AG09319 (cell line): ENCODE data around the gene PHB1.

Experiments used
- DNase-seq: peaks from one replicate; pipeline ENCODE4 v3.0.0-alpha.2; 2010; ENCODE audit warnings: low read depth; ENCODE audit errors: extremely low read depth
- TF ChIP-seq, protein P1 (sequence below): IDR thresholded peaks from 2 replicates; pipeline ENCODE4 v1.5.1; 2011; ENCODE audit warnings: low read depth, mild to moderate bottlenecking, inconsistent platforms, low read length, moderate library complexity

The PHB1 gene

DNA sequence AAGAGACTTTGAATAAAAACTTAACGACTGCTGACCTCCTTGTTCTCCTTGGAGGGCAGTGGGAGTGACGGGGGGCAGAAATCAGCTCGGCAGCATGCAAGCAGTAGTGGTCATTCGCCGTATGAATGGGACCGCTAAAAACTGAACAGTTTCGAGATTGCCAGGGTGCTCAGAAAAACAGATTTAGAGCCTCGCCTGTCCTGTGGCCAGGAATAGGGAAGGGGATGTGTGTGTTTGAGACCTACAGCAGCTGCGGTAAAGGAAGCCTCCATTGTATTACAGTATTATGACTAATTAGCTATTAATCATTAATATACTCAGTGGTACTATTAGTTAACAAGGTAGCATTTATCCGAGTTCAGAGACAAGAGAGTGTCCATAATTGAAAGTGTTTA lies 52.0 kb downstream of the PHB1 start:
- TF ChIP-seq, protein P1, sequence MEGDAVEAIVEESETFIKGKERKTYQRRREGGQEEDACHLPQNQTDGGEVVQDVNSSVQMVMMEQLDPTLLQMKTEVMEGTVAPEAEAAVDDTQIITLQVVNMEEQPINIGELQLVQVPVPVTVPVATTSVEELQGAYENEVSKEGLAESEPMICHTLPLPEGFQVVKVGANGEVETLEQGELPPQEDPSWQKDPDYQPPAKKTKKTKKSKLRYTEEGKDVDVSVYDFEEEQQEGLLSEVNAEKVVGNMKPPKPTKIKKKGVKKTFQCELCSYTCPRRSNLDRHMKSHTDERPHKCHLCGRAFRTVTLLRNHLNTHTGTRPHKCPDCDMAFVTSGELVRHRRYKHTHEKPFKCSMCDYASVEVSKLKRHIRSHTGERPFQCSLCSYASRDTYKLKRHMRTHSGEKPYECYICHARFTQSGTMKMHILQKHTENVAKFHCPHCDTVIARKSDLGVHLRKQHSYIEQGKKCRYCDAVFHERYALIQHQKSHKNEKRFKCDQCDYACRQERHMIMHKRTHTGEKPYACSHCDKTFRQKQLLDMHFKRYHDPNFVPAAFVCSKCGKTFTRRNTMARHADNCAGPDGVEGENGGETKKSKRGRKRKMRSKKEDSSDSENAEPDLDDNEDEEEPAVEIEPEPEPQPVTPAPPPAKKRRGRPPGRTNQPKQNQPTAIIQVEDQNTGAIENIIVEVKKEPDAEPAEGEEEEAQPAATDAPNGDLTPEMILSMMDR: no peak
- DNase-seq: no peak

GRCh38 chr17:49361902-49362722 lies 52.6 kb downstream of the PHB1 start, which contains the start of gene ZNF652:
Gene ZNF652, minus strand, starts transcription at chr17:49362250. Its CDS starts 44,525 bp downstream, at chr17:49317725.
- TF ChIP-seq, protein P1: no peak
- DNase-seq: peak; percentile 59

DNA sequence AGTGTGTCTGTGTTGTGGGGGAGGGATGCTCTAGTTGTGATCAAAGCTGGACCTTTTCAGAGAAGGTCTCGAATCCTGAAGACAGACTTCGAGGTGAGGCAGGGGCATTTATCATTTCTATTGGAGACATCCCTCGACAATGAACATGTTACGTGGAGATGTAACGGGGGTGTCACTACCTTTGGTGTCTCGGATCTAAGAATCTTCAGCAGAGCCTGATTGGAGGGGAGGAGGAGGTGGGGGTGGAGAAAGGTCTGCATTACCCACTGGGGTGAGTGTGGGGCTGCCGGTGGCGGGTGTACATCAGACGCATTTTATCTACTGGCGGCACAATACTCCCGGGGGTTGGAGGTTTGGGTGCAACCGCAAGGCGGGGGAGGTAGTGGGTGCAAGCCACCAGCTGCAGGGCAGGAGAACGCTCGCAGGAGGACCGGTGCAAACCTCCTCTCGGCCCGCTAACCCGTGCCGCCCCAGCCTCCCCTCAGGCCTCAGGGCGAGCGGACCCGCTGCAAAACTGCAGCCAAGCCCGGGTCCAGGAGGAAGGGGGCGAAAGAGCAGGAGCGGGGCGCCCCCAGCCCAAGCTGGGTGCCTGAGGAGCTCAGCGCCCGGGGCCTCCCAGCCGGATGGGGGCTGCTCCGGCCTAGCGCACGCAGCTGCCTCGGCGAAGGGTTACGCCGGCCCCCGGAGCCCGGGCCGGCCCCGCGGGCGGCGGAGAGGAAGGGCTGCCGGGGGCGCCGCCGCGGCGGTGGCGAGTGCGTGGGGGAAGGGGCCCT lies 53.4 kb downstream of the PHB1 start:
- no peak for DNase-seq

DNA sequence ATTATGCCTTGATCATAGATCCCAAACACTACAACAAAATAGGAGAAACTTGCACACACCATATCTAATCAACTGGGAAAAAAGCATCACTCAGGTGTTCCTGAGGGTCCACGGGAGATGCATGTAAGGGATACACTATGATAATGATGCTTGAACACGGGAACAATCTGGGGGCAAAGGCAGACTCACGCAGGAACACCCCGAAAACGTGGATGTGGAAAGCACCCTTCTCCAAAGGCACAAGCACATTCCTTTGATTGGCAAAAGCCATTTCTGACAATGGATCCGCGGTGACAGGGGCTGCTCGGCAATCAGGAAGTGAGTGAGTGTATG lies 53.9 kb downstream of the PHB1 start:
- DNase-seq: no peak
- TF ChIP-seq, protein P1: no peak

More for the DNA sequence above, 53.4 kb downstream of the PHB1 start:
- TF ChIP-seq, protein P1: no peak

GRCh38 chr17:49359990-49360795 lies 54.5 kb downstream of the PHB1 start:
- no peak for DNase-seq
- TF ChIP-seq, protein P1: no peak

DNA sequence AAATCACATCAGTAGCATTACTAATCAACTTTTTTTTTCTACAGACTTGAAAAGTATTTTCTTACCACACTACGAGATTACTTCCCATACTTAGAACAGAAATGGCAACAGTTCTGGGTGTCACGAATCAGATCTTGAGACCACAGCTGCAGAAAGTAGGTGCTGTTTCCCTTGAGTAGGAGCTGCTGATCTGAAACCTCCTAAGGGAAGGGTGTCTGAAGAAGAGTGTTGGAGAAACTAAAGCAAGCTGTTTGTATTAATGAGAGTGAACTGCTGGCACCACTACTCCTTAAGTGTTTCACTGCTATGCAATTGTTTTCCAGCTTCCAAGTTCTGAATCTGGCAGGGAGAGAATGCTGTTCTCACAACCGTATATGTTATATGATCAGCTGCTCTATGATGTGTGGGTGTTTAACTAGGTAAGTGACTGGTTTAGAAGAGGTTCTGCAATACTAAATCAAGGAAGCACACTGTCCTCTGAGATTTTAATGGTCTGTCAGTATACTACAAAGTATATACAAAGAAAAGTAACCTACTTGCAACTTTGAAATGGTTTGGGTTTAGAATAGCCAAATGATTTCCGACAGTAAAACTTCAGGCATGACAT lies 55.9 kb downstream of the PHB1 start:
- TF ChIP-seq, protein P1: no peak

More for the DNA sequence above, 55.9 kb downstream of the PHB1 start:
- DNase-seq: no peak
